Keratinocyte (primary cell): ENCODE measurements around the gene ARMH2. TPM values are rescaled to one million over a fixed set of nuclear protein-coding genes. Genes with fewer than 3 reads are reported as not detected.

Experiments used
- DNase-seq: peaks from one replicate; pipeline ENCODE4 v3.0.0-alpha.2; 2011; ENCODE audit warnings: low read depth, missing footprints, low spot score
- FAIRE-seq: peaks from 2 replicates; lab custom pipeline; 2011; peaks lifted over from hg19 to GRCh38; lab: Jason Lieb, UNC
- H2AFZ ChIP-seq: 2 replicates; pipeline ENCODE4 v1.6.0; 2012; ENCODE audit warnings: low read length, control low read depth, inconsistent platforms; ENCODE audit not compliant: control insufficient read depth
- H3K27ac ChIP-seq: 2 replicates; pipeline ENCODE4 v1.5.1; 2011; ENCODE audit warnings: low read length; ENCODE audit not compliant: control insufficient read depth, insufficient read depth
- H3K27me3 ChIP-seq: 3 replicates; pipeline ENCODE4 v1.6.0; 2011; ENCODE audit warnings: low read length; ENCODE audit not compliant: control insufficient read depth, insufficient read depth; ENCODE audit errors: extremely low read depth
- H3K36me3 ChIP-seq, 2 experiments: 2 replicates in 1 of 2; 3 replicates in 1 of 2; pipeline ENCODE4 v1.5.1; 2011; ENCODE audit warnings: low read length in 2 of 2, mild to moderate bottlenecking in 1 of 2; ENCODE audit not compliant: control insufficient read depth in 2 of 2, insufficient read depth in 2 of 2; ENCODE audit errors: extremely low read depth in 1 of 2
- H3K4me1 ChIP-seq: 3 replicates; pipeline ENCODE4 v1.5.1; 2011; ENCODE audit warnings: low read length; ENCODE audit not compliant: control insufficient read depth, insufficient read depth; ENCODE audit errors: extremely low read depth
- H3K4me2 ChIP-seq: 3 replicates; pipeline ENCODE4 v1.6.0; 2011; ENCODE audit warnings: low read depth, low read length; ENCODE audit not compliant: control insufficient read depth, insufficient read depth; ENCODE audit errors: extremely low read depth
- H3K4me3 ChIP-seq, 3 experiments: fragments of 200-600 bp in 1 of 3; sonication (generic) in 1 of 3; 2 replicates in 2 of 3; 3 replicates in 1 of 3; pipeline ENCODE4 v1.5.1; 2011 to 2016; ENCODE audit warnings: low read length in 3 of 3, mild to moderate bottlenecking in 3 of 3, control low read depth in 2 of 3, inconsistent platforms in 1 of 3, low read depth in 1 of 3, mixed read lengths in 1 of 3, mixed run types in 1 of 3, moderate library complexity in 1 of 3; ENCODE audit not compliant: control insufficient read depth in 2 of 3, insufficient read depth in 2 of 3; ENCODE audit errors: extremely low read depth in 1 of 3
- H3K79me2 ChIP-seq: 2 replicates; pipeline ENCODE4 v1.6.0; 2012; ENCODE audit warnings: low read length; ENCODE audit not compliant: control insufficient read depth, insufficient read depth
- H3K9ac ChIP-seq: 3 replicates; pipeline ENCODE4 v1.6.0; 2011; ENCODE audit warnings: low read length; ENCODE audit not compliant: control insufficient read depth, insufficient read depth; ENCODE audit errors: extremely low read depth
- H3K9me1 ChIP-seq: 3 replicates; pipeline ENCODE4 v1.6.0; 2011; ENCODE audit warnings: low read length; ENCODE audit not compliant: control insufficient read depth, insufficient read depth; ENCODE audit errors: extremely low read depth
- H3K9me3 ChIP-seq: 2 replicates; pipeline ENCODE4 v1.5.1; 2012; ENCODE audit warnings: low read depth, low read length; ENCODE audit not compliant: control insufficient read depth
- H4K20me1 ChIP-seq: 3 replicates; pipeline ENCODE4 v1.6.0; 2011; ENCODE audit warnings: low read length; ENCODE audit not compliant: control insufficient read depth, insufficient read depth; ENCODE audit errors: extremely low read depth
- EZH2 ChIP-seq: IDR thresholded peaks from one replicate; pipeline ENCODE4 v1.6.1; 2012; ENCODE audit warnings: inconsistent platforms, mild to moderate bottlenecking, low read length, moderate library complexity
- dilution Hi-C: fragments of 300-500 bp; cut with MboI; formaldehyde crosslinking; loops from one replicate; pipeline ENCODE4 v1.7.0; 2020; ENCODE audit warnings: low sequenced_read_pairs; ENCODE audit not compliant: extremely low pct_ligation_motif_present
- polyA plus RNA-seq, 5 experiments: library from polyadenylated mRNA; depleted of rRNA in 3 of 5; stranded (reverse) in 3 of 5; stranded (forward) in 1 of 5; unstranded in 1 of 5; fragments of >200 nt; gene quantifications; 1 replicate in 1 of 5; 2 replicates in 3 of 5; 3 replicates in 1 of 5; pipeline versions ENCODE4 v1.2.1 to v1.2.3, GENCODE V29; 2011 to 2012; ENCODE audit warnings: missing spikeins in 2 of 5, low read depth in 1 of 5, low replicate concordance in 1 of 5
- TF ChIP-seq, protein P1 (sequence below), 3 experiments: IDR thresholded peaks in 1 of 3; conservative IDR thresholded peaks in 1 of 3; optimal IDR thresholded peaks in 1 of 3; 2 replicates in 2 of 3; 3 replicates in 1 of 3; pipeline versions ENCODE3 to v1.5.1; 2011; ENCODE audit warnings: low read length in 3 of 3, mild to moderate bottlenecking in 3 of 3, moderate library complexity in 2 of 3, control low read depth in 1 of 3, inconsistent platforms in 1 of 3; ENCODE audit not compliant: insufficient read depth in 2 of 3; ENCODE audit errors: extremely low read depth in 1 of 3

The ARMH2 gene
- polyA plus RNA-seq, 1 donor (not counting 4 experiments of a cell fraction or from before 2014, with no cell fraction given) = not detected

DNA sequence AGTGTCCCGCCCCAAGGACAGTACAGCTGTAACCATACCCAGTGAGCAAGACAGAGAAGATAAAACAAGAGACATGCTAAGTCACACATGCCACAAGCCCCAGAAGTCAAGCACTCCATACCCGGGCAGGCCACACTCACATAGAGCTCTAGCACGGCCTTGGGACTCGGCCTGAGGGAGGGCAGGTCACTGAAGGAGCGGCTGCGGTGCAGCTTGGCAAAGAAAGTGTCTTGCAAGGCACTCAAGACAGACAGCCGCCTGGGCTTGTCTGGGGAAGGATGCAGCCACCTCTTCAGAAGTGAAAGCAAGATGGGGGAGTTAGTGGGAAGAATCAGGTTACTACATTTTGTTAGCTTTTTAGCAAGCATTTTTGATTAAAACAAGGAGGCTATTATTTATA lies 48.7 kb upstream of the ARMH2 start:
- H3K9me3 ChIP-seq = no peaks in the 10 kb centered on the region
- H3K36me3 ChIP-seq = no peaks in the 10 kb centered on the region
- dilution Hi-C loops = no loop called here
- peak overlapping the region; percentile 64 for H2AFZ ChIP-seq
- H3K27ac ChIP-seq = no peak overlapping the region
- FAIRE-seq = no peak
- no peak overlapping the region for H3K9ac ChIP-seq
- peak overlapping the region; percentile 41 for H3K4me2 ChIP-seq
- no peak for DNase-seq
- TF ChIP-seq EZH2 = no peak
- TF ChIP-seq, protein P1, sequence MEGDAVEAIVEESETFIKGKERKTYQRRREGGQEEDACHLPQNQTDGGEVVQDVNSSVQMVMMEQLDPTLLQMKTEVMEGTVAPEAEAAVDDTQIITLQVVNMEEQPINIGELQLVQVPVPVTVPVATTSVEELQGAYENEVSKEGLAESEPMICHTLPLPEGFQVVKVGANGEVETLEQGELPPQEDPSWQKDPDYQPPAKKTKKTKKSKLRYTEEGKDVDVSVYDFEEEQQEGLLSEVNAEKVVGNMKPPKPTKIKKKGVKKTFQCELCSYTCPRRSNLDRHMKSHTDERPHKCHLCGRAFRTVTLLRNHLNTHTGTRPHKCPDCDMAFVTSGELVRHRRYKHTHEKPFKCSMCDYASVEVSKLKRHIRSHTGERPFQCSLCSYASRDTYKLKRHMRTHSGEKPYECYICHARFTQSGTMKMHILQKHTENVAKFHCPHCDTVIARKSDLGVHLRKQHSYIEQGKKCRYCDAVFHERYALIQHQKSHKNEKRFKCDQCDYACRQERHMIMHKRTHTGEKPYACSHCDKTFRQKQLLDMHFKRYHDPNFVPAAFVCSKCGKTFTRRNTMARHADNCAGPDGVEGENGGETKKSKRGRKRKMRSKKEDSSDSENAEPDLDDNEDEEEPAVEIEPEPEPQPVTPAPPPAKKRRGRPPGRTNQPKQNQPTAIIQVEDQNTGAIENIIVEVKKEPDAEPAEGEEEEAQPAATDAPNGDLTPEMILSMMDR (optimal IDR thresholded peaks at IDR 0.05 in 1 of 3, IDR thresholded peaks at IDR 0.05 in 1 of 3, conservative IDR thresholded peaks at IDR 0.05 in 1 of 3; ENCODE audit: extremely low read depth in 1 of 3, insufficient read depth in 2 of 3, low read length in 3 of 3) = no peak
- H3K79me2 ChIP-seq = no peaks in the 10 kb centered on the region
- H3K4me1 ChIP-seq = peaks cover 6% of the 10 kb centered on the region
- H3K27me3 ChIP-seq = no peaks in the 10 kb centered on the region
- H3K9me1 ChIP-seq = no peaks in the 10 kb centered on the region
- no peak overlapping the region for H3K4me3 ChIP-seq
- no peaks in the 10 kb centered on the region for H4K20me1 ChIP-seq

DNA sequence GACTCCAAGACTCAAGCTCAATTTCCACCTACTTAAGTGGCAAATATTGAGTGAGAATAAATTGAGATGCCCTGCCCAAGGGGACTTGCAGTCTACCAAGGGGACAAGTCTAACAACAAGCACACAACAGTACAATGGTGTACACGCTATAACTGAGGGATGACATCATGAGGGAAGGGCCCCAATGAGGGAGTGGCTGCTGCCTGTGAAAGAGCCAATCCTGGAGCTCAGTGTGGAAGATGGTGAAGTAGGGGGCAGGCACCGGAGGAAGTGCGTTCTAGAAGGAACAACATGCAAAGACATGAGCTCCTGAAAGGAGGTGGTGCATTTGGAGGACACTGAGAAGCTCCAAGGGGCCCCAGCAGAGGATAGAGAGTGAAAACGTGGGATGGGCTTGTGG lies 46.9 kb upstream of the ARMH2 start:
- DNase-seq (no peak), FAIRE-seq (no peak)
- no peak overlapping the region for H3K4me3 ChIP-seq
- H3K27me3 ChIP-seq = no peaks in the 10 kb centered on the region
- H3K4me2 ChIP-seq = no peak overlapping the region
- no peaks in the 10 kb centered on the region for H3K36me3 ChIP-seq
- dilution Hi-C loops = no loop called here
- H3K79me2 ChIP-seq = no peaks in the 10 kb centered on the region
- no peak overlapping the region for H3K9ac ChIP-seq
- no peaks in the 10 kb centered on the region for H3K9me1 ChIP-seq
- no peak for TF ChIP-seq EZH2
- TF ChIP-seq, protein P1 (optimal IDR thresholded peaks at IDR 0.05 in 1 of 3, IDR thresholded peaks at IDR 0.05 in 1 of 3, conservative IDR thresholded peaks at IDR 0.05 in 1 of 3; ENCODE audit: extremely low read depth in 1 of 3, insufficient read depth in 2 of 3, low read length in 3 of 3) = no peak
- H3K4me1 ChIP-seq = peaks cover 6% of the 10 kb centered on the region
- no peak overlapping the region for H3K27ac ChIP-seq
- no peak overlapping the region for H2AFZ ChIP-seq
- H4K20me1 ChIP-seq = no peaks in the 10 kb centered on the region
- no peaks in the 10 kb centered on the region for H3K9me3 ChIP-seq
